NCI-H1105 (cell line): ENCODE measurements around the gene ALDH2.
"Not testable (repeated sequence)": the region's sequence is repeated elsewhere in the genome, so short reads cannot be mapped to it uniquely, and the experiment has no call there.

Experiments used
- DNase-seq: peaks from one replicate; lab custom pipeline; 2025; lab: John Stamatoyannopoulos, UW

ALDH2 gene

GRCh38 chr12:111766608-111767361 is at the start of gene ALDH2:
ALDH2 (plus strand) TSS chr12:111766933; CDS start chr12:111766983, 50 bp downstream.
- DNase-seq: peak; percentile 87

GRCh38 chr12:111719316-111719715 is 47.4 kb upstream of the ALDH2 start:
- not testable (repeated sequence) for DNase-seq

- DNase-seq: no peak
Observed at GRCh38 chr12:111720457-111720856, 46.3 kb upstream of the ALDH2 start.

- DNase-seq: not testable (repeated sequence)
Observed at GRCh38 chr12:111723646-111724360, 42.9 kb upstream of the ALDH2 start.

GRCh38 chr12:111728795-111729194 is 37.9 kb upstream of the ALDH2 start:
- no peak for DNase-seq

- no peak for DNase-seq
Observed at GRCh38 chr12:111730420-111730819, 36.3 kb upstream of the ALDH2 start.

- no peak for DNase-seq
Observed at GRCh38 chr12:111732786-111733185, 33.9 kb upstream of the ALDH2 start.

- no peak for DNase-seq
Observed at GRCh38 chr12:111733340-111733915, 33.3 kb upstream of the ALDH2 start.

GRCh38 chr12:111739524-111739923 is 27.2 kb upstream of the ALDH2 start:
- not testable (repeated sequence) for DNase-seq

GRCh38 chr12:111741235-111741812 is 25.4 kb upstream of the ALDH2 start:
- no peak for DNase-seq

- DNase-seq: no peak
Observed at GRCh38 chr12:111745211-111745610, 21.5 kb upstream of the ALDH2 start.

GRCh38 chr12:111747333-111747732 is 19.4 kb upstream of the ALDH2 start:
- no peak for DNase-seq

- peak; percentile 47 for DNase-seq
Observed at GRCh38 chr12:111748151-111748672, 18.5 kb upstream of the ALDH2 start.

- no peak for DNase-seq
Observed at GRCh38 chr12:111748867-111749266, 17.9 kb upstream of the ALDH2 start.

GRCh38 chr12:111749391-111749790 is 17.3 kb upstream of the ALDH2 start:
- no peak for DNase-seq

GRCh38 chr12:111753144-111753881 is 13.4 kb upstream of the ALDH2 start:
- DNase-seq: peak; percentile 11

GRCh38 chr12:111754671-111755070 is 12.1 kb upstream of the ALDH2 start:
- DNase-seq: no peak

- DNase-seq: no peak
Observed at GRCh38 chr12:111756196-111756595, 10.5 kb upstream of the ALDH2 start.

- DNase-seq: no peak
Observed at GRCh38 chr12:111756681-111757080, 10.1 kb upstream of the ALDH2 start.

GRCh38 chr12:111757361-111758119 is 9.2 kb upstream of the ALDH2 start:
- no peak for DNase-seq

GRCh38 chr12:111758120-111758561 is 8.6 kb upstream of the ALDH2 start:
- DNase-seq: no peak
